Measurements from ENCODE around the gene PTPRM. TPM values are rescaled to one million over a fixed set of nuclear protein-coding genes. Genes with fewer than 3 reads are reported as not detected.

PTPRM gene
- total RNA-seq, 1 donor from 2014 or later, result 101 TPM

DNA sequence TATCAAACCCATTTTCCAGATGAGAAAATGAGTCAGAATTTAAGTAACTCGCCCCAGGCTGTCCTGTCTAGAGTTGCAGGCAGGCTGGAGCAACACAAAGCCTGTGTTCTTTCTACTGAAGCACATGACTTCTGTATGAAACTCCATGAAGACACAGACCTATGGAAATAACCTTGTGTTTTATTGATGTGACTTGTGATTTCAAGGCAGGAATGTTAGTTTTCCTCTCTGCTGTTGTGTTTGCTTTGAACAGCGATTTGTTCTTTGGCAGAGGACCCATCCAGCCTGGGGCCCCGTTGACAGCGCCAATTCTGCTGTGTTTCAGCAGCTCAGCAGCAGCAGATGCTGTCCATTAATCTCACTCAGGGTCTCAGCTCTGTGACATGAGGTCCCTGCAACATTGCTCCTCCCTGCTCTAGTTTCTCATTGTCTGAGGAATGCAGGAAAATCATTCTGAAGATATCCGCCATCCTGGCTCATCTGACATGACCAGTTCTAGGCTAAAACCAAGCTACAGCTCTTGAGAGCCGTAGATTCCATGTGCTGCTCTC lies 697.8 kb downstream of the PTPRM start:
- no peak for DNase-seq
- ATAC-seq (ENCODE audit: poor library complexity), result no peak
- intact Hi-C loops (cut with DNase I), result no loop called here

DNA sequence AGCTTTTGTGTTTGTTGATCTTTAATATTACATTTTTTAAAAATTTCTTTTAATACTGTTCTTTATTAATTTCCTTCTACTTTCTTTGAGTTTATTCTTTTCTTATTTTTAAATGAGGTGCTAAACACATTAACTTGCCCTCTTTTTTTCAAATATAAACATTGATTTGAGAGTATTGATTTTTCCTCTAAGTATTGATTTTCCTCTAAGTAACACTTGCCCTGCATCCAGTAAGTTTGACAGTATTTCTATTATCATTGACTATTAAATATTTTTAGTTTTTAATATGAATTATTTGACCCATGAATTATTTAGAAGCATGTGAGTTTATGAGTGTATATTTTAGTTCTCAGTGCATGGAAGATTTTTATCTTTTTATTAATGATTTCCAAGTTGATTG lies 705.1 kb downstream of the PTPRM start:
- DNase-seq (no peak), ATAC-seq (ENCODE audit: poor library complexity) (no peak)
- intact Hi-C loops (cut with DNase I), result no loop called here

DNA sequence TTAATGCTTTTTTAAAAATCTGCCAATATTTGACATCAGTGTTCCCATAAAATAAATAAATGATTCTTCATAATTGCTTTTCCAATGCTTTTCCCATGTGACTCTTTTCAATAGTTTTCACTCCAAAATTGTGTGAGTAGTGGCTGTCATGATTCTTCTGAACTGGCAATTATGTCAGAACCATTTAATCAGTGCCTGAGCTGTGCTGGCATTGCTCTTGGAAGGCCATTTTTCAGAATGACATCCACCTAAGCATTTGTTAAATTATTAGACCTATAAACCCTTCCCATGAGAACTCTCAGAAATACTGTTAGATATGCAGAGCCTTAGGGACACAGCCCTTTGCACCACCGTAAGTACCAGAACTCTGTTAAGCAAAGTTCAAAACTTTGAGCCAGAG lies 707.3 kb downstream of the PTPRM start:
- DNase-seq (no peak), ATAC-seq (ENCODE audit: poor library complexity) (no peak)
- intact Hi-C loops (cut with DNase I), result no loop called here

DNA sequence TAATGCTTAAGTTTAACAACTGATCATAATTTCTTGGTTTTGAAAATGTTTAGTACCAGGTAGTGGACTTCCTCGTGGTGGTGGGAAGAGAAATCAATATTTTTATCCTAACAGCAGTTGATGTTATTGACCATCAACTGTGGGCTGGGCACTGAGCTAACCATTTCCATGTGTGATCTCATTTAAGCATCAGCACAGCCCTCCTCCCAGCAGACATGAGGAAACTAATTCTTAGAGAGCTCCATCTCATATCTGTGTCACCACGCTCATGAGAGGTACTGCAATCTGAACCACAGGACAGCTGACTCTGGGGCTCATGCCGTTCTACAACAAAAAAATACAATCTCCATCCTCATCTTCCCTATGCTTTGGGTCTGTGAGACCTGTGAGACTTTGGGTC lies 709.3 kb downstream of the PTPRM start:
- ATAC-seq (ENCODE audit: poor library complexity), result no peak
- no peak for DNase-seq
- intact Hi-C loops (cut with DNase I), result no loop called here

DNA sequence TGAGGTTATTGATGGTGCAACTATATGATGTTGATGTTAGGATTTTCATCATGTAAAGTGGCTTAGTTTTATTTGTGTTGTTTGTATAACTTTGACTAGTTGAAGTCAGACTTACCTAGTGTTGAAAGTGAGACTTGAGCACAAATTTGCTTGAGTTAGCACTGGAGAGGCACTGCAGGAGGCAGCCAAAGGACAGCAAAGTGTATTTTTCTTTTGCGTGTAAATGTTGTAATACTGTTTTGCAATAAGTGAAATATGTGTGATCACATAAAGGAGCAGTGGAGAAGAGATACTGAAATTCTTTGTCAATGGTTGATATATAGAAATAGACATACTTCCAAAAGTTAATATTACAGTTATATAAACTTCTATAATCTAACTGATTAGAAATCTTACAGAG lies 710.2 kb downstream of the PTPRM start:
- intact Hi-C loops (cut with DNase I), result no loop called here
- DNase-seq, result no peak
- ATAC-seq (ENCODE audit: poor library complexity), result no peak

DNA sequence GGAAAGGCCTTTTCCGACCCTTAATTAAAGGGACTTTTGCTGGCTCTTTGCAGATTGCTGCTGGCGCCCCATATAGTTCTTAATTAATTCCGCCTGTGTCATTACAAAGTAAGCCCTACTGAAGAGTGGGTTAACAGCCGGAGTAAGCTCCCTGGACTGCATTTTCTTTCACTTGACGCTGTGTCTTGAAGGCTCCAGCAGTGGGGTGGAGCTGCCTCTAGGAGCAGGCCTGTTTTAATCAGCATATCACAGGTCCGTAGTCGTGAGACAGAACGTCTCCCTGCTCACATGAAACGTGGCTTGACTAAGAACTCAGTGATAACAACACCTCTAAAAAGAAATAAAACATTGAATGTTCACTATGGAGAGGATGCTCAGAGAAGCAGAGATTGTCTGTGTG lies 712.2 kb downstream of the PTPRM start:
- DNase-seq, result no peak
- intact Hi-C loops (cut with DNase I), result no loop called here
- ATAC-seq (ENCODE audit: poor library complexity), result no peak

DNA sequence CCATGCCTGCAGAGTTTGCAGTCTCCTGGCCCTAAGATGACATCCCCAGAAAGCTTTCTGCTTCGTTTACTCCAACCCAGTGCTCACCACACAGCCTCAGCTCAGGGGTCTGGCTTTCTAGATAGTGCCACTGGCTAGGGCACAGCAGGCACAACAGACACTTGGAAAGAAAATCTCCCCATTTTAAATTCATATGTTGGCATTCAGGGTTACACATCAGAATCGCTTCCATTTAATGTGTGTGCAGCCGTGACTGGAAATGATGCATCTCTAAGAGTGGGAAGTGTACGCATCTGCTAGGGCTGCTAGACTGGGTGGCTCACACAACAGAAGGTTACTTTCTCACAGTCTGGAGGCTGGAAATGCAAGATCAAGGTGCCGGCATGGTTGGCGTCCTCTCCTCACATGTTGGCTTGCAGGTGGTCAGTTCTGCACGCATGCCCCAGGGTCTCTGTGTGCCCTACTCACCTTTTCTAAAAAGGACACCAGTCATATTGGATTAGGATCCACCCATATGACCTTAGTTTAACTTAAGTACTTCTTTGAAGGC lies 712.7 kb downstream of the PTPRM start:
- no peak for ATAC-seq (ENCODE audit: poor library complexity)
- DNase-seq, result no peak
- intact Hi-C loops (cut with DNase I), result no loop called here

DNA sequence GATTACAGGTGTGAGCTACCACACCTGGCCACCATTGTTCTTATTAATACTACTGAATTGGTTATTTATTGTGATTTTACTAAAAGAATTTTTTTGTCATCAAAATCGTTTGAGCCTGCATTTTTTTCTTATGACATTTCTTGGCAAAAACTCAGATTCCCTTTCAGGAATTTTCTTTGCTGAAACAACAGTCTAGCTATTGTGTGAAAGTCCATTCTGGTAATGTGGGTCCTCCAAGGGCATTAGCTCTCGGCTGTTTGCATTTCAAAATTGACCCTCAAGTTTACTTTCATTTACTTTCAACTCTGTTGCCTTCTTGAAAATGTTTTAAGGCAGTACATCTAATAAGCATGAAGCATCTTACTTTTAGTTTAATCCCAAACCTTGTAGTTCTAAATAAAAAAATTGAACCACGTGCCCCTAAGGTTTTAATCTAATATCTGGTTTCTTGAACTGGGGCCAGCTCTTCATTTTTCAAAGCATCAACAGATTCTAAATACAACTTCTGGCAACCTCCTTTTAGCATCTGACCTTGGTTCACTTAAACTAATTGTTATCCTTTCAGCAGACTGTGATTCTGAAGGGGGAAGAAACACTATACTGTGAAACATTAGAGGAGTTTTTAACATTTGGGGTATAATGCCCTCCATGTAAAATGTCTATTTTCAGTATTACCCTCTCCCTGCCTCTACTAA lies 716.9 kb downstream of the PTPRM start:
- intact Hi-C loops (cut with DNase I), result no loop called here
- DNase-seq (no peak), ATAC-seq (ENCODE audit: poor library complexity) (no peak)

DNA sequence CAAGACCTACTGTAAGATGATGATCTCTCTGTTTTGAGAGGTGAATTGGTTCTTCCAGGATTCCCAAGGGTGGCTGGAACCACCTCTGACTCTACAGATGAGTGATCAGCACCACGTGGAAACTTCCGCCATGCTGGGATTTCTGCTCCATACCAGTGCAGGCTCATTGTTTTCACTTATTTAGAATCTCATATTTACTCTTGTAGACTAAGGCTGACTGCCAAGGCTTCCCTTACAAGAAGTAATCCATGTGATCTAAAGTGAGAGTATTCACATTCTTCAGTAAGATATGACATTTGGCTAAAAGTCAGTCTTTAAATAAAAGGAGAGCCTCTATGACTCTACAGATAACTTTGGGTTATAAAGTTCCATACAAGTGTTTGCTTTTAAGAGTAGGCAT lies 719.2 kb downstream of the PTPRM start:
- no peak for ATAC-seq (ENCODE audit: poor library complexity)
- intact Hi-C loops (cut with DNase I), result no loop called here
- DNase-seq, result no peak

DNA sequence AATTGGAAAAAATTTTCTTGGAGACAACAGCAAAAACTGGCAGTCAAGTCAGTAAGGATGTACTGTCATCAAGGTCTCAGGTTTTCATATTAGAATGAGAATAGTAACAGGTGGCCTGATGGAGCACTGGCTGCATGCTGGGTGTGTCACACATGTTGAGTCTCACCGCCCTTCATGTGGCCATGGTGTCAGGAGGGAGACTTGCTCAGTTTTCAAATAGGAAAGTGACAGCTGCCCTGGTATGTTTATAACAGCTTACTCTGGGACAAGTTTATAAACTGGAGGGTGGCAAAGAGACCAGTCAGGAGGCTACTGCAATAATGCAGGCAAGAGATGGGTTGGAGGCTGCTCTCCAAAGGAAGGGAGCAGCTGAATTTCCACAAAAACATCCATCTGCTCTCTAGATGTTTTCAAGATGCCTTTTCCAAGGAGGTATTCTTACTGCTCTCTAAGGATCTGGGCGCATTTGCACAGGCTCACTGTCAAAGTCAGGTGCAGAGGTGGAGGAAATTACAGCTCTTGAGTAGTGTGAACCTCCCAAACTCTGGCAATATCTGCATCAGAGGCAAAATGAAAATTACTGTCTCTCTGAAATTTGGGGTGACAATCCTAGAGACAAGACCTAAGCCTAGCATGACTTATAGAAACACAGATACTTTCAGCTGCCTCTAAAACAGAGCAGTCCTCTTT lies 720.2 kb downstream of the PTPRM start:
- intact Hi-C loops (cut with DNase I), result no loop called here
- DNase-seq (no peak), ATAC-seq (ENCODE audit: poor library complexity) (no peak)

DNA sequence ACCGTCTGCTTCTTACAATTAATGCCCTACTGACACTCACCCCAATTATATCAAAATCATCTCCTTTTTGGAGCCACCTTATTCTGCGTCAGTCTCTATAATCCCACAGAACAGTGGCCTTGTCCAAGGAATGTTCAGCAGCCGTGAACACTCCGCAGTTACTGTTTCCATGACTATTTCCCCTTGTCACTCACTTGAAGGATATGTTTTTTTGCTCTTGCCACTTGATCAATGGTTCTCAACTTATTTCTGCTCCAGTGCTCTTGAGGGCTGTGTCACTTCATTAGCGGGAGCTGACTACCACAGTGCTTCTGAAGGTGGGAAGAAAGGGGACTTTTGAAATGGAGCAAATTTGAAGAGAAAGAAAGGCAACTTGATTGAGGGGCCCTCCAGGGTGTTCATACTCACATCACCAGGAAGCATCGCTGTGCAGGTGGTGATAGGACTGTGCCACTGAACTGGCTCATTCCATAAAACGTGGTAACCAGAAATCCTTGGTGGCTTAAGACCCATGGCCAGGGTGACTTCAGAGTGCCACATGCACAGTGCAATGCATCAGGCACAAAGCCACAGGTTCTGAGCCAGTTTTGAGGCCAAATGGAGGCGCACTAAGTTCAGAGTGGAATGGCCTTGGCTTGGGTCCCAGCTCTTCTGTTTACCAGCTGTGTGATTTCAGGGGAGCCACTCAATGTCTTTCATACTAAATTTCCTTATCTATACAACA lies 721.5 kb downstream of the PTPRM start:
- ATAC-seq (ENCODE audit: poor library complexity) (peak; percentile 79), DNase-seq (peak; percentile 47)
- intact Hi-C loops (cut with DNase I), result no loop called here

DNA sequence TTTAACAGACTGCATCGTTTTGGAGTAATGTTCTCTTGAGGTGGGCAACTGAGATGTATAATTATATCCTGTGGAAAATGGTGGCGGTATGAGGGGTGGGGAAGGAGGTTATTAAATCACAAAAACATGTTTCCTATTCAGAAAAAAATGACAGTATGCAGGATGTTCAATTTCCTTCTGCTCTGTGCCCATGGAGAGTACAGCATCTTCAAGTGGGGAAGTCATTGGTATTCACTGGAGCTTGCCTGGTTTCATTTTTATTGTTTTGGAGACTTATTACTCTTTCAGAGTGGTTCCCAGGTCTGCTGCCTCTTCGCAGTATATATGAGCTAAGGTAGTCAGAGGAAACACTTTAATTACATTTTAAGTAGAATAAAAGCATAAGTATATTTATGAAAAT lies 723.3 kb downstream of the PTPRM start:
- intact Hi-C loops (cut with DNase I), result no loop called here
- DNase-seq, result no peak
- no peak for ATAC-seq (ENCODE audit: poor library complexity)

DNA sequence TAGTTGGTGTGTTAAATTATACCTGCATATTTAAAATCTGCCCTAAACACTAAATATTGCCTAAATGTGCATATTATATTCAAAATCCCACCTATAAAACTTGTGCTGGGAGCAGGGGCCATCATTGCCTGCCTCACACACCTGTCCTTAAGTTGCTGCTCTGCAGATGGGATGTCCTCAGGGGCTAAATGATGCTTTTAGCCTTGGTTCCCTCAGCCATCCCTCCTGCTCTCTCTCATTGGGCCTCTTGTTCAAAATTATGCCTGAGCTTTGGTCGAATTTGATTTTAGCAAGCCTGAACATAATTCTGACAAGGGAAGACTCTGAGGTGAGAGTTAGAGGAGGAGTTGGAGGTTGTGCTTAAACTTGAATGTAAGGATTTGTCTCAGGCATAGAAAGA lies 723.8 kb downstream of the PTPRM start:
- DNase-seq, result no peak
- intact Hi-C loops (cut with DNase I), result no loop called here
- ATAC-seq (ENCODE audit: poor library complexity), result no peak

DNA sequence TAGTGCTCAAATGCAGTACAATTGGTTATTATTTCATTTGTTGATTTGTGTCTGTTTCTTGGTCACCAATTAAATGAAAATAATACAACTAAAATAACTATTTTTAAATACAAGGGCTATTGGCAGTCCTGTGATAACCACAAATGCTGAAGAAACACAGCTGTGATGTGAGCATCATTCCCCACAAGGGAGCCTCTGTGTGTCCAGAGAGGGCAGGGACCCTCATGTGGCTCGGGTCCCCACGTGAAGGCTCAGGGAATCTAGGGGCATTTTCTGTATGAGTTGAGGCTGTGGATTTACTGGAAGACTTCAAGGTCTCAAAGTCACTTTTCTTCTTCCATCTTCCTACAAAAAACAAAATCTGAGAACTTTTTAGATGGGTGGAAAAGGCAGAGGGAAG lies 726.1 kb downstream of the PTPRM start:
- no peak for ATAC-seq (ENCODE audit: poor library complexity)
- no peak for DNase-seq
- intact Hi-C loops (cut with DNase I), result no loop called here

DNA sequence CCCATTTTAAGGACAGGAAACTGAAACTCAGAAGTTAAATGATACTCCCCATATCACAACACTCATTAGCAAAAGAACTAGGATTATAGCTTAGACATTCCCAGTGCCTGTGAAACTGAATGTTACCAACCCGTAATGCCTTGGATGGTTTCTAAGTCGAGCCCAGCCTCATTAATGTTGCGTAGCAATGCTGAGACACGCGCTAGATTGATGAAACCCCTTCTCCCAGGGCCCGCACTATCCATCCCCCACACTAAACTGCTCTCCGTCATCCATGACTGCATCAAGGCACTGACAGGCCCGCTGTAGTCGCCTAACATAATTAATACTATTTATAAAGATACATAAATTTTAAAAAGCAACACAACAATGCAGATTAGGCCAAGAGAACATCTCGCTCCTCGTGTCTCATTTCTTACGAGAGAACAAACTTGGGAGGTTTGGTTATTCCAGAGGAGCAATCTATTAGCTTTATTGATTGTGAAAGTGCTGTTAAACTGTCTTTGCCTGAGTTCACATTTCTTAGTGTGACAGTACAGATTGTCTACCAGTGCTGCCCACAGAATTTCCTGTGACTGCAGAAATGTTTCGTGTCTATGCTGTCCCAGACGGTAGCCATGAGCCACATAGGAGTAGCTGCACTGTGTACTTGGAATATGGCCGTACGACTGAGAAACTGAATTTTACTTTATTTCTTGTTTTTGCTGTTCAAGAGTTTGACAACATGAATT lies 729.9 kb downstream of the PTPRM start:
- ATAC-seq (ENCODE audit: poor library complexity), result no peak

DNA sequence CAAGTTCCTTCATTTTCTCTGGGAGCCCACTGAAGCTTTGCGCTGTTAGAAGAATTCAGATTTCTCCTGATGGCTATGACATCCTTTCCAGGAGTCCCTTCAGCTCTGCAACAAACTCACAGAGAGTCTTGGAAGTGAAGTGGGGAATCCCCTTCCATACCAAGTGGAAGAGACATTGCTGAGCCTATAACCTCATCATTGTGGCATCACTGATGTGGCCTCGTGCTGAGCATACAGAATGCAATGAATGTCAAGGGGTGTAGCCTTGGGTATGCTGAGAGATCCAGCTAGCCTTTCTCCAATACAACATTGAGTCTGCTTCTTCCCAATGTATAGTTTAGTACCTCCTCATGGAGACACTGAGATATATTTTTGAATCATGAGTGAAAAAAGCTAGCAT lies 731.1 kb downstream of the PTPRM start:
- ATAC-seq (ENCODE audit: poor library complexity) (no peak), DNase-seq (no peak)
- intact Hi-C loops (cut with DNase I), result no loop called here

More for the DNA sequence above, 729.9 kb downstream of the PTPRM start:
- intact Hi-C loops (cut with DNase I), result no loop called here
- DNase-seq, result no peak

DNA sequence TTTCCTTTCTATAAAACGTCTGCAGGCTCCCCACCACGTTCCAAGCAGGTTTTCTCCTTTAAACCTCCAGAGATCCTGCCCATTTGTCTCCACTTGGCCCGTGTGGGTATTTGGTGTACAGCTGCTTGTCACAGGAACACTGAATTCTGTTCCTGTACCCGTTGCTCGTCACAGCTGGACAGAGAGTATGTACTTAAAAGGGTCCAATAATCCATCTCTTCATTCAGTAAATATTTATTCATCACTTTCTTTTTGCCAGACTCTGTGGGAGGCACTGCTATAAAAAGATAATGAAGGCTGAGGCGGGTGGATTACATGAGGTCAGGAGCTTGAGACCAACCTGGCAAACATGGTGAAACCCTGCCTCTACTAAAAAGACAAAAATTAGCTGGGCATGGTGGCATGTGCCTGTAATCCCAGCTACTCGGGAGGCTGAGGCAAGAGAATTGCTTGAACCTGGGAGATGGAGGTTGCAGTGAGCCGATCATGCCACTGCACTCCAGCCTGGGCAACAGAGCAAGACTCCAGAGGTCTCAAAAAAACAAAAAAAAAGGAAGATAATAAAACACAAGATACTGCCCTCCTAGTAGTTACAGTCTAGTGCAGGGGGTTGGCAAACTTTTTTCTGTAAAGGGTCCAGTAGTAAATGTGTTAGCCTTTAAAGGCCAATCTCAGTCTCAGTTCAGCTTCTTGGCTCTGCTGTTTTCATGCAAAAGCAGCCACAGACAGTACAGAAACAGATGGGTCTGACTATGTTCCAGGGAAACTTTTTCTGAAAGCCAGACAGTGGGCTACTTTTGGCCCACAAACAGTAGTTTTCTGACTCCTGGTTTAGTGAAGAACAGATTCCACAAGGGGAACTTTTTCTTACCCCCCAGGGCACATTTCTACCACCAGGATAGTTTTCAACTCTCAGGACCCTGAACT lies 732.2 kb downstream of the PTPRM start:
- intact Hi-C loops (cut with DNase I), result no loop called here
- ATAC-seq (ENCODE audit: poor library complexity), result no peak
- DNase-seq, result no peak

Measured in Right ventricle myocardium superior (tissue), 1 donor.